Cardiac fibroblast (primary cell): ENCODE results near the gene EFNA4.

Experiments used
- DNase-seq, 2 donors: peaks; one replicate each; pipeline versions ENCODE4 v3.0.0 to v3.0.0-alpha.2; 2010; ENCODE audit warnings: low read depth in 2 of 2
- H3K4me3 ChIP-seq, 2 donors: replicated peaks in 1 of 2; 1 replicate in 1 of 2; 2 replicates in 1 of 2; pipeline ENCODE4 v1.5.1; 2011; ENCODE audit warnings: low read depth in 2 of 2, low read length in 2 of 2, mild to moderate bottlenecking in 2 of 2, moderate library complexity in 1 of 2
- CTCF ChIP-seq: IDR thresholded peaks from one replicate; pipeline ENCODE4 v1.5.1; 2011; ENCODE audit warnings: low read depth, mild to moderate bottlenecking, low read length, inconsistent platforms

Gene EFNA4

GRCh38 chr1:155048449-155049334 lies 14.8 kb upstream of the EFNA4 start:
- DNase-seq, result no peak
- no peak for TF ChIP-seq CTCF
- H3K4me3 ChIP-seq, result no peak overlapping the region

- no peak for TF ChIP-seq CTCF
- DNase-seq, result peak; percentile 37 to 44
- peak overlapping the region in 1 of 2 donors; percentile 75 for H3K4me3 ChIP-seq
These were observed 13.6 kb upstream of the EFNA4 start for GRCh38 chr1:155049651-155050559.

- peak; percentile 77 for TF ChIP-seq CTCF
- peak within 1 kb of the TSS; percentile 75 to 81 for H3K4me3 ChIP-seq
- peak; percentile 69 to 76 for DNase-seq
These were observed 12.8 kb upstream of the EFNA4 start, which contains the start of gene ADAM15 for GRCh38 chr1:155050560-155051341. Gene ADAM15, plus strand, starts transcription at chr1:155051316. Its CDS starts 71 bp downstream, at chr1:155051387.

- no peak for TF ChIP-seq CTCF
- no peak for DNase-seq
These were observed 12.2 kb upstream of the EFNA4 start for GRCh38 chr1:155051342-155051776.

GRCh38 chr1:155051777-155052398 lies 11.7 kb upstream of the EFNA4 start:
- peak in 1 of 2 donors; percentile 40 for DNase-seq
- no peak for TF ChIP-seq CTCF

More at GRCh38 chr1:155051342-155051776, 12.2 kb upstream of the EFNA4 start:
- peak overlapping the region; percentile 75 to 81 for H3K4me3 ChIP-seq

More at GRCh38 chr1:155051777-155052398, 11.7 kb upstream of the EFNA4 start:
- peak overlapping the region; percentile 75 to 81 for H3K4me3 ChIP-seq
